Camera-type eye (tissue), 1 donor: Measurements from ENCODE around the gene SLC12A1. TPM values are rescaled to one million over a fixed set of nuclear protein-coding genes. Genes with fewer than 3 reads are reported as not detected.

Source experiments
- total RNA-seq: library from RNA; depleted of rRNA; stranded (reverse); fragments of >200 nt; gene quantifications from one replicate; pipeline ENCODE4 v1.2.3, GENCODE V29; 2014

The SLC12A1 gene
- 2.1 TPM for total RNA-seq

GRCh38 chr15:48205981-48206380 lies at the start of gene SLC12A1:
TSS of gene SLC12A1 (plus strand) at chr15:48206302. CDS start at chr15:48207720, 1,418 bp downstream.

GRCh38 chr15:48177766-48178647 lies 28.1 kb upstream of the SLC12A1 start, which contains the start of gene MYEF2:
TSS of gene MYEF2 (minus strand) at chr15:48178295. CDS start at chr15:48178237, 58 bp downstream.

GRCh38 chr15:48191574-48192225 lies 14.4 kb upstream of the SLC12A1 start, which contains the start of gene CTXN2:
TSS of gene CTXN2 (plus strand) at chr15:48191665. CDS start at chr15:48201301, 9,636 bp downstream.

GRCh38 chr15:48330855-48331795 lies 125.0 kb downstream of the SLC12A1 start, which contains the start of gene DUT:
TSS of gene DUT (plus strand) at chr15:48331429. CDS start at chr15:48331516, 87 bp downstream.

Other genes starting within 250 kb of the SLC12A1 start
- 22.1 TPM for gene SLC24A5, start 85.3 kb upstream of the SLC12A1 start, total RNA-seq
- 125 TPM for gene MYEF2, start 28.0 kb upstream of the SLC12A1 start, total RNA-seq
- not detected for gene CTXN2, start 14.6 kb upstream of the SLC12A1 start, total RNA-seq
- gene DUT, start 125.1 kb downstream of the SLC12A1 start, total RNA-seq = 67.7 TPM